ENCODE measurements around the gene CTSE.

CTSE gene

DNA sequence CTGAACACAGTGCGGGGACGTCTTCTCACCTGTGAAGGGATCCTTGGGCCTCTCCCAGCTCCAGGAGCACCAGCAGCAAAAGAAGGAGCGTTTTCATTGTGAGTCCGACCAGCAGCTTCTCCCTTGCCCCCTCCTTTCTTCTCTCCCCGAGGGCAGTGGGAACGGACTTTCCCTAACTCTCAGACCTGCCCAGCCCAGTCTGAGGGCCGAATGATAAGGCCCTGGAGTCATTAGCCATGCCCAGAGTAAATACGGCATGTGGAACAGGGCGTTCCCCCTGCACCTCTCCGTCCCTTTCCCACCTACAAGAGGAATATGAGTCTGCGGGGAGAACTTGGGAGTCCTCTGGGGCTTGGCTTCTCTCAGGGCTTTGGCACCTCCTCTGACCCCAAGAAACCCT lies at the start of gene CTSE:
CTSE (minus strand) TSS at position 201 of the 400 bp plus-strand sequence; CDS start at position 97, 104 bp downstream.
- TF ChIP-seq ZBTB7A (IDR thresholded peaks at IDR 0.05; ENCODE audit: low read depth) = no peak
- TF ChIP-seq EP300 (IDR thresholded peaks at IDR 0.05; ENCODE audit: borderline replicate concordance) = no peak
- no peak for TF ChIP-seq CREB1 (IDR thresholded peaks at IDR 0.05; ENCODE audit: low read depth)
- no peak for TF ChIP-seq CEBPB (IDR thresholded peaks at IDR 0.05)
- TF ChIP-seq RAD21 (IDR thresholded peaks at IDR 0.05; ENCODE audit: low read depth) = no peak
- TF ChIP-seq, protein P1, sequence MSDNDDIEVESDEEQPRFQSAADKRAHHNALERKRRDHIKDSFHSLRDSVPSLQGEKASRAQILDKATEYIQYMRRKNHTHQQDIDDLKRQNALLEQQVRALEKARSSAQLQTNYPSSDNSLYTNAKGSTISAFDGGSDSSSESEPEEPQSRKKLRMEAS (IDR thresholded peaks at IDR 0.05) = no peak
- TF ChIP-seq, protein P2, sequence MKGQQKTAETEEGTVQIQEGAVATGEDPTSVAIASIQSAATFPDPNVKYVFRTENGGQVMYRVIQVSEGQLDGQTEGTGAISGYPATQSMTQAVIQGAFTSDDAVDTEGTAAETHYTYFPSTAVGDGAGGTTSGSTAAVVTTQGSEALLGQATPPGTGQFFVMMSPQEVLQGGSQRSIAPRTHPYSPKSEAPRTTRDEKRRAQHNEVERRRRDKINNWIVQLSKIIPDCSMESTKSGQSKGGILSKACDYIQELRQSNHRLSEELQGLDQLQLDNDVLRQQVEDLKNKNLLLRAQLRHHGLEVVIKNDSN (IDR thresholded peaks at IDR 0.05) = no peak
- no peak for TF ChIP-seq NFIC (IDR thresholded peaks at IDR 0.05)
- no peak for TF ChIP-seq REST (IDR thresholded peaks at IDR 0.05; ENCODE audit: low read depth)
- TF ChIP-seq YY1 (IDR thresholded peaks at IDR 0.05; ENCODE audit: low read depth) = no peak
- no peak for TF ChIP-seq EGR1 (IDR thresholded peaks at IDR 0.05)
- no peak for TF ChIP-seq FOXM1 (IDR thresholded peaks at IDR 0.05; ENCODE audit: borderline replicate concordance, low read depth)
- no peak for TF ChIP-seq TCF12 (IDR thresholded peaks at IDR 0.05; ENCODE audit: low read depth)
- no peak for TF ChIP-seq TEAD4 (IDR thresholded peaks at IDR 0.05)
- TF ChIP-seq TAF1 (IDR thresholded peaks at IDR 0.05; ENCODE audit: low read depth) = no peak

DNA sequence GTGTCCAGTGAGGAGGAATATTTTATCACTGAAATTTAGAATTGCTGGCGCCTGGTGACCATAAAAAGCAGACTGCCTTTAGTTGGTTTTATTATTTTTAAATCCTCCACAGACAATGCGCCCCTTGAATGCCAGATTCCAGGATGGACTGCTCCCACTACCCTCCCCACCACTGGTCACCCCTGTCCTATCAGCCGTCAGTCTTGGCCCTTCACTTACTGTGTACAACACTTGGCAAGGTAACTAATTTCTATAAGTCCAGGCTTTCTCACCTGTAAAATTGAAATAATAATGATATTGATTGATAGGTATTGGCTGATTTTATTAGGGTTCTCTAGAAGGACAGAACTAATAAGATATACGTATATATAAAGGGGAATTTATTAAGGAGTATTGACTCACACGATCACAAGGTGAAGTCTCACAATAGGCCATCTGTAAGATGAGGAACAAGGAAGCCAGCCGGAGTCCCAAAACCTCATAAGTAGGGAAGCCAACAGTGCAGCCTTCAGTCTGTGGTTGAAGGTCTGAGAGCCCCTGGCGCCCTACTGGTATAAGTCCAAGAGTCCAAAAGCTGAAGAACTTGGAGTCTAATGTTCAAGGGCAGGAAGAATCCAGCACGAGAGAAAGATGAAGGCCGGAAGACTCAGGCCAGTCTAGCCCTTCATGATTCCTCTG lies 47.1 kb upstream of the CTSE start:
- TF ChIP-seq YY1 (IDR thresholded peaks at IDR 0.05; ENCODE audit: low read depth) (no peak), REST (IDR thresholded peaks at IDR 0.05; ENCODE audit: low read depth) (no peak), CEBPB (IDR thresholded peaks at IDR 0.05) (no peak), RAD21 (IDR thresholded peaks at IDR 0.05; ENCODE audit: low read depth) (no peak), EP300 (IDR thresholded peaks at IDR 0.05; ENCODE audit: borderline replicate concordance) (no peak), TAF1 (IDR thresholded peaks at IDR 0.05; ENCODE audit: low read depth) (no peak), ZBTB7A (IDR thresholded peaks at IDR 0.05; ENCODE audit: low read depth) (no peak), TCF12 (IDR thresholded peaks at IDR 0.05; ENCODE audit: low read depth) (no peak), FOXM1 (IDR thresholded peaks at IDR 0.05; ENCODE audit: borderline replicate concordance, low read depth) (no peak), EGR1 (IDR thresholded peaks at IDR 0.05) (no peak), TEAD4 (IDR thresholded peaks at IDR 0.05) (no peak)
- TF ChIP-seq, protein P2 (IDR thresholded peaks at IDR 0.05) = no peak
- TF ChIP-seq, protein P1 (IDR thresholded peaks at IDR 0.05) = no peak

- no peak for TF ChIP-seq ZBTB7A (IDR thresholded peaks at IDR 0.05; ENCODE audit: low read depth)
- TF ChIP-seq NFIC (IDR thresholded peaks at IDR 0.05) = no peak
- no peak for TF ChIP-seq RAD21 (IDR thresholded peaks at IDR 0.05; ENCODE audit: low read depth)
- no peak for TF ChIP-seq EGR1 (IDR thresholded peaks at IDR 0.05)
- no peak for TF ChIP-seq TCF12 (IDR thresholded peaks at IDR 0.05; ENCODE audit: low read depth)
- TF ChIP-seq REST (IDR thresholded peaks at IDR 0.05; ENCODE audit: low read depth) = no peak
- TF ChIP-seq, protein P1 (IDR thresholded peaks at IDR 0.05) = no peak
Measured at GRCh38 chr1:206068314-206068713, 44.6 kb upstream of the CTSE start.

All from Ishikawa (cell line).